Measurements from ENCODE around the gene CAND1.

The CAND1 gene

GRCh38 chr12:67306712-67307111 is 37.6 kb downstream of the CAND1 start:
- TF ChIP-seq CTCF (IDR thresholded peaks at IDR 0.05; ENCODE audit: borderline replicate concordance, control extremely low read depth, extremely low read depth, insufficient read depth, missing control alignments), result no peak
- in situ Hi-C loops (cut with MboI; ENCODE audit: low sequenced_read_pairs, unreplicated experiment), result no loop called here
- DNase-seq (ENCODE audit: low spot score), result no peak

DNA sequence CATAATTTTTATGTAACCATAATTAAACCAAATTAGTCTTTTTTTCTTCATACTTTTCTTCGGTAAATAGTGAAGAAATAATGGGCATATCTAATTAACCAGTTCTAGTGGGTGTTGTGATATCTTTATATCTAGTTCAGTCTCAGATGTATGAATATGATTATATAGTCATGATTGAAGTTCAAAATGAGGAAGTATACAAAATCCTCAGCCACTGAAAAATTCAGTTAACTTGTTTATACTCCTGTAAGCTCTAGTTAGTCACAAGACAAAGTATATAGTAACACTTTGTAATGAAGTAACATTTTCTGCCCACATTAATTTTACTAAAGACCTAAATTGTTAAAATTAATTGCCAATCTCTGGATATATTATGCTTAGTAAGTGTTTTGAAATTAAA is 46.5 kb downstream of the CAND1 start:
- DNase-seq (ENCODE audit: low spot score), result no peak
- in situ Hi-C loops (cut with MboI; ENCODE audit: low sequenced_read_pairs, unreplicated experiment), result no loop called here
- no peak for TF ChIP-seq CTCF (IDR thresholded peaks at IDR 0.05; ENCODE audit: borderline replicate concordance, control extremely low read depth, extremely low read depth, insufficient read depth, missing control alignments)

GRCh38 chr12:67318786-67319185 is 49.6 kb downstream of the CAND1 start:
- DNase-seq (ENCODE audit: low spot score), result no peak
- in situ Hi-C loops (cut with MboI; ENCODE audit: low sequenced_read_pairs, unreplicated experiment), result no loop called here
- TF ChIP-seq CTCF (IDR thresholded peaks at IDR 0.05; ENCODE audit: borderline replicate concordance, control extremely low read depth, extremely low read depth, insufficient read depth, missing control alignments), result no peak

- DNase-seq (ENCODE audit: low spot score), result no peak
- in situ Hi-C loops (cut with MboI; ENCODE audit: low sequenced_read_pairs, unreplicated experiment), result no loop called here
- TF ChIP-seq CTCF (IDR thresholded peaks at IDR 0.05; ENCODE audit: borderline replicate concordance, control extremely low read depth, extremely low read depth, insufficient read depth, missing control alignments), result no peak
Measured at GRCh38 chr12:67319936-67320335, 50.8 kb downstream of the CAND1 start.

DNA sequence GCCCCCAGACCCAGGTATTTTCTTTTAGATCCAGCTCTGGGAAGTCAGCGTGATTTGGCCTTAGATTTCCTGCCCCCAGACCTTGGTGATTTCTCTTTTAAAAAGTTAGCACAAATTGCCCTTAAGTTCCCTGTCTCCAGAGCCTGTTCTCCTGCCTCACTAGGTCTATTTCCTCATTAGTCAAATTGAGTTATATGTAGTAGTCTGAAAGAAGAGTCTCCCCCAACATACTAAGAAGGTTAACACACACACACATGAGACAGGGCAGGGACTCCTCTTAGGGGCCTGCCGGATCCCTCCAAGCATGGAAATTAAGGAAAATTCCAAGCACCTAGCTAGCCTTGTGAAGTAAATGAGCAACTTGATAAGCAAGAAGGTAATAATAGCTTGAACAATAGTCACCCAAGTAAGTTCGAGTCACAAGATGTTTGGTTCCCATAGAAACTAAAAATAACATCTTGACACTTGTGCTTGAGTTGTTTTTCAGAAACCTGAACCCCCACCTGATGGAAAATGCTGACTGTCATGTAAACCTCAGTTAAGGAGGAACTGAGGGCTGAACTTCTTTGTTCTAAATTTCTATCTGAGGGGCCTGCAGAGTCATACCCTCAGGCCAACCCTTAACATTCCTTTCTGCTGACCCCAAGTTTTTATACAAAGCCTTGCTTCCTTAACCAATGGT is 51.6 kb downstream of the CAND1 start:
- TF ChIP-seq CTCF (IDR thresholded peaks at IDR 0.05; ENCODE audit: borderline replicate concordance, control extremely low read depth, extremely low read depth, insufficient read depth, missing control alignments), result no peak
- no peak for DNase-seq (ENCODE audit: low spot score)
- in situ Hi-C loops (cut with MboI; ENCODE audit: low sequenced_read_pairs, unreplicated experiment), result no loop called here

GRCh38 chr12:67322580-67322979 is 53.4 kb downstream of the CAND1 start:
- no peak for DNase-seq (ENCODE audit: low spot score)
- in situ Hi-C loops (cut with MboI; ENCODE audit: low sequenced_read_pairs, unreplicated experiment), result no loop called here
- TF ChIP-seq CTCF (IDR thresholded peaks at IDR 0.05; ENCODE audit: borderline replicate concordance, control extremely low read depth, extremely low read depth, insufficient read depth, missing control alignments), result no peak
